CD4-positive, alpha-beta T cell treated with Interferon alpha-2 for 1 hour (primary cell): ENCODE measurements around the gene TMC7.
"Not testable (repeated sequence)": the region's sequence is repeated elsewhere in the genome, so short reads cannot be mapped to it uniquely, and the experiment has no call there.

ENCODE experiments used
- DNase-seq, 2 donors: peaks; one replicate each; pipeline ENCODE4 v3.0.0-alpha.2; 2020 to 2022

TMC7 gene

GRCh38 chr16:18984435-18985005 lies 786 bp downstream of the TMC7 start:
- DNase-seq: no peak

- not testable (repeated sequence) for DNase-seq
These were observed 1.5 kb downstream of the TMC7 start for GRCh38 chr16:18985256-18985655.

- not testable (repeated sequence) for DNase-seq
These were observed 8.0 kb downstream of the TMC7 start for GRCh38 chr16:18991731-18992130.

GRCh38 chr16:18993531-18993930 lies 9.8 kb downstream of the TMC7 start:
- not testable (repeated sequence) for DNase-seq

GRCh38 chr16:18994181-18994580 lies 10.4 kb downstream of the TMC7 start:
- DNase-seq: not testable (repeated sequence)

- not testable (repeated sequence) for DNase-seq
These were observed 11.7 kb downstream of the TMC7 start for GRCh38 chr16:18995406-18995805.

GRCh38 chr16:18996536-18996935 lies 12.8 kb downstream of the TMC7 start:
- not testable (repeated sequence) for DNase-seq

GRCh38 chr16:18997001-18997400 lies 13.3 kb downstream of the TMC7 start:
- DNase-seq: not testable (repeated sequence)

GRCh38 chr16:18999045-18999393 lies 15.3 kb downstream of the TMC7 start:
- DNase-seq: no peak

GRCh38 chr16:19001788-19002187 lies 18.1 kb downstream of the TMC7 start:
- DNase-seq: no peak

GRCh38 chr16:19003935-19004334 lies 20.2 kb downstream of the TMC7 start:
- no peak for DNase-seq

GRCh38 chr16:19005561-19006445 lies 22.1 kb downstream of the TMC7 start:
- DNase-seq: no peak

- no peak for DNase-seq
These were observed 22.9 kb downstream of the TMC7 start for GRCh38 chr16:19006446-19007315.

- DNase-seq: no peak
These were observed 24.8 kb downstream of the TMC7 start for GRCh38 chr16:19008245-19009169.

GRCh38 chr16:19011169-19011731 lies 27.5 kb downstream of the TMC7 start:
- no peak for DNase-seq

- DNase-seq: no peak
These were observed 30.7 kb downstream of the TMC7 start for GRCh38 chr16:19014461-19014860.

GRCh38 chr16:19017179-19017578 lies 33.4 kb downstream of the TMC7 start:
- no peak for DNase-seq

GRCh38 chr16:19020689-19021088 lies 37.0 kb downstream of the TMC7 start:
- no peak for DNase-seq

- no peak for DNase-seq
These were observed 38.0 kb downstream of the TMC7 start for GRCh38 chr16:19021747-19022146.

- no peak for DNase-seq
These were observed 43.7 kb downstream of the TMC7 start for GRCh38 chr16:19027416-19027815.

- no peak for DNase-seq
These were observed 46.2 kb downstream of the TMC7 start for GRCh38 chr16:19029980-19030379.

- DNase-seq: no peak
These were observed 48.0 kb downstream of the TMC7 start for GRCh38 chr16:19031738-19032137.
